D341Med (cell line): ENCODE results near the gene MAN2B2.

ENCODE experiments used
- DNase-seq: peaks from one replicate; pipeline ENCODE4 v3.0.0; 2012; ENCODE audit warnings: low spot score

MAN2B2 gene

GRCh38 chr4:6595897-6596537, 21.0 kb downstream of the MAN2B2 start:
- no peak for DNase-seq

GRCh38 chr4:6596948-6597347, 22.0 kb downstream of the MAN2B2 start:
- no peak for DNase-seq

- DNase-seq: no peak
Measured at GRCh38 chr4:6598127-6598526, 23.1 kb downstream of the MAN2B2 start.

- DNase-seq: no peak
Measured at GRCh38 chr4:6598641-6599040, 23.7 kb downstream of the MAN2B2 start.

- DNase-seq: no peak
Measured at GRCh38 chr4:6601661-6602250, 26.8 kb downstream of the MAN2B2 start.

DNA sequence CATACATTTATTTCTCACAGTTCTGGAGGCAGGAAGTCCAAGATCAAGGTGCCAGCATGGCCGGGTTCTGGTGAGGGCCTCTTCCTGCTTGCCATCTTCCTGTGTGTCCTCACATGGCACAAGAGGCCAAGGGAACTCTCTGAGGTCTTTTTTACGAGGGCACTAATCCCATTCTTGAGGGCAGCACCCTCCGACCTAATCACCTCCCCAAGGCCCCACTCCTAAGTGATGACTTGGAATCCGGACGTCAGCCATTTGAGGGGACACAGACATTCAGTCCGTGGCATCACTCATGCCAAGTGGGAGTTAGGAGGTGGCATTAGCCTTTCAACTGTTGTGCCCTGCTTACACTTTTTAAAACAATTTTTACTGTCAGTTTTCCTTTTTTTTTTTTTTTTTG, 27.3 kb downstream of the MAN2B2 start:
- DNase-seq: no peak

DNA sequence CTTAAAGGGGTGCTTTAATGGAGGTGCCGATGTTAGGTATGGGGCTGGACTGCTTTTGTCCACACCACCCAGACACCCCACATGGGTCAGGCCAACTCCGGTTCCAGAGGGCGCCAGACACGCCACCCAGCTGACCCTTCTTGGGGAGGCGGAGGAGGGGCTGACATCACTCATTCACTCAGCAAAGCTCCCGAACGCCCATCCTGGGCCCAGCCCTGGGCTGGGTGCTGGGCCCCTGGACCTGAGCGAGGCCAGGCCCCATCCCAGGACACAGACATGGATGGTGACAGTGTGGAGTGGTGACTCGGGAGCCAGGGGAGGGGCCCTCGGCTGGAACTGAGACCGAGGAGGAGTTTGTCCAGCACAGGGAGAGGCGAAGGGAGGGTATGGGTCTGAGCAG, 28.1 kb downstream of the MAN2B2 start:
- DNase-seq: no peak

- no peak for DNase-seq
Measured at GRCh38 chr4:6605114-6605513, 30.1 kb downstream of the MAN2B2 start.

- DNase-seq: no peak
Measured at GRCh38 chr4:6605605-6606004, 30.6 kb downstream of the MAN2B2 start.

DNA sequence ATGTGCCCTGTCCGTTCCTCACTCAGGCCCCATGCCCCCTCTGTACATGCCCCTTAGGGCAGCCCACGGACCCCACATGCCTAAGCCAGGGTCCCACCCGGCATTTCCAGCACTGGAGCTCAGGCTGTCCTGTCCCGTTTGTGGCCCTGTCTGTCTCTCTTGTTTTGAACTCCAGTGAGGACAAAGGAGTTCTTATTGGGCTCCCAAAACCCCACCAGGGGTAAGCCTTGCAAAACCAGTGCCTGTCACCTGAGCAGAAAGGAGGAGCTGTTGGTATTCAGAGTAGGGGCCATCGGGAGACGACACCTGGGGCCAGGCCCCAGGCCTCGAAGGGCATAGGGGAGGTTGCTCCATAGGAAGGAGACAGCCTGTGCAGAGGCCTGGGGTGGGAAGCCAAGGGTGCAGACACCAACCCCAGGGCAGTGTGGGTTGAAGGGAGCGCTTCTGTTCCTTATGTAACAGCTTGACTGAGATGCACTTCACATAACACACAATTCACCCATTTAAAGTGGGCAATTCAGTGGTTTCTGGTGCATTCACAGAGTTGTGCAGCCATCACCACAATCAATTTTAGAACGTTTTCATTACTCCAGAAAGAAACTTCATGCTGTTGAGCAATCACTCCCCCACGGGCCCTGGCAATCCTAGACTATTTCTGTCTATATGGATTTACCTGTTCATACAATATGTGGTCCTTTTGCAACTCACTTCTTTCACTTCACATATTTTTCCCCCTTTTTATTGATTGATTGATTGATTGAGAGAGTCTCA, 31.7 kb downstream of the MAN2B2 start:
- DNase-seq: no peak

DNA sequence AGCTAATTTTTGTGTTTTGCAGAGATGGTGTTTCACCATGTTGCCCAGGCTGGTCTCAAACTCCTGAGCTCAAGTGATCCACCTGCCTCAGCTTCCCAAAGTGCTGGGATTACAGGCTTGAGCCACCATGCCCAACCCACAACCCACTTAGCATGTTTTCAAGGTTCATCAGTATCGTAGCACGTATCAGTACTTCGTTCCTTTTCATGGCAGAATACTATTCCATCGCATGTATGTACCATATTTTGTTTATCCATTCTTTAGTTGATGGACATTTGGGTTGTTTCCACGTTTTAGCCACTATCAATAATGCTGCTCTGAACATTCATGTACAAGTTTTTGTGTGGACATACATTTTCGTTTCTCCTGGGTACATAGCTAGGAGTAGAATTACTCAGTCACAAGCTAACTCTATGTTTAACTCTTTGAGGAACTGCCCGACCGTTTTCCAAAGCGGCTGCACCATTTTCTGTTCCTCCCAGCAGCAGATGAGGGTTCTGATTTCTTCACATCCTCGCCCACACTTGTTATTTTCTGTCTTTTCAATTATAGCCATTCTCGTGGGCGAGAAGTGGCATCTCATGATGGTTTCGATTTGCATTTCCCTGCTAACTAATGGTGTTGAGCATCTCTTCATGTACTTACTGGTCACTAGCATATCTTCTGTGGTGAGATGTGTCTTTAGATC, 32.5 kb downstream of the MAN2B2 start:
- no peak for DNase-seq

DNA sequence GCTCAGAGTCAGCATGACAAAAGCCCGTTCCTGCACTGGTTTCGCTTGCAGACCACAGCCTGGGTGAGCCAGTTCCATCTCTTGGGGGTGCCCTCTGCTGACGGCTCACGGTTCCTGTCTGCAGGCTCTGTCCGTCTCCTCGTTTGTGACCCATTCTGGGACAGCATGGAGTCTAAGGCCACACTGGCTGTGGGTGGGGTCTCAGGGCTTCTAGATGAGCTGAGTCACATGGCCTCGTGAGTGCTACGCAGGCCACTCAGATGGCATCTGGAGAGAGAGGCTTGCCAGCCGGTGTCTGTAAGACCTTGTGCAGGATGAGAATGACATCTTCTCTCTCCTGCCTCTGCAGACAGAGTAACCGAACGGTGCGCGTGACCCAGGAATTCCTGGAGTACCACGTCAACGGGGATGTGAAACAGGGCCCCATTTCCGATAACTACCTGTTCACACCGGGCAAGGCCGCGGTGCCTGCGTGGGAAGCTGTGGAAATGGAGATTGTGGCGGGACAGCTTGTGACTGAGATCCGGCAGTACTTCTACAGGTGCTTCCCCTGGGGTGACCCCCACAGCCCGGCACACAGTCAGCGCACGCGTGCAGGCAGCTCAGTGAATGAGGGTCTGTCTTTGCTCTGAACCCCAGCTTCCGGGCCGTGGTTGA, 33.9 kb downstream of the MAN2B2 start:
- DNase-seq: no peak

- DNase-seq: no peak
Measured at GRCh38 chr4:6609415-6610079, 34.6 kb downstream of the MAN2B2 start.

DNA sequence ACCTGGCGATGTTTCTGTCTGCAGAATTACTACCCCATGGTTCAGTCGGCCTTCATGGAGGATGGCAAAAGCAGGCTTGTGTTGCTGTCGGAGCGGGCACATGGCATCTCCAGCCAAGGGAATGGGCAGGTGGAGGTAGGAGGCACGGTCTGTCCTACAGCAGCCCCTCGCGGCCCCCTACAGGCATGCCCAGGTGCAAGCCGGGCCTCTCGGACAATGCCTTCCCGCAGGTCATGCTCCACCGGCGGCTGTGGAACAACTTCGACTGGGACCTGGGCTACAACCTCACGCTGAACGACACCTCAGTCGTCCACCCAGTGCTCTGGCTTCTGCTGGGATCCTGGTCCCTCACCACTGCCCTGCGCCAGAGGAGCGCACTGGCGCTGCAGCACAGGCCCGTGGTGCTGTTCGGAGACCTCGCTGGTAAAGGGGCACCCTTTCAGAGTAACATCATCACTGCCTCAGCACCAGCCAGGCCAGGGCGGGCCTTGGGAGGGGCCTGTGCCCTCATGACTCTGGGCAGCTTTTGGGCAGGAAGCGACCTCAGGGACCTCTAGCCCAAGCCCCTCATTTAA, 36.0 kb downstream of the MAN2B2 start:
- DNase-seq: peak; percentile 23

DNA sequence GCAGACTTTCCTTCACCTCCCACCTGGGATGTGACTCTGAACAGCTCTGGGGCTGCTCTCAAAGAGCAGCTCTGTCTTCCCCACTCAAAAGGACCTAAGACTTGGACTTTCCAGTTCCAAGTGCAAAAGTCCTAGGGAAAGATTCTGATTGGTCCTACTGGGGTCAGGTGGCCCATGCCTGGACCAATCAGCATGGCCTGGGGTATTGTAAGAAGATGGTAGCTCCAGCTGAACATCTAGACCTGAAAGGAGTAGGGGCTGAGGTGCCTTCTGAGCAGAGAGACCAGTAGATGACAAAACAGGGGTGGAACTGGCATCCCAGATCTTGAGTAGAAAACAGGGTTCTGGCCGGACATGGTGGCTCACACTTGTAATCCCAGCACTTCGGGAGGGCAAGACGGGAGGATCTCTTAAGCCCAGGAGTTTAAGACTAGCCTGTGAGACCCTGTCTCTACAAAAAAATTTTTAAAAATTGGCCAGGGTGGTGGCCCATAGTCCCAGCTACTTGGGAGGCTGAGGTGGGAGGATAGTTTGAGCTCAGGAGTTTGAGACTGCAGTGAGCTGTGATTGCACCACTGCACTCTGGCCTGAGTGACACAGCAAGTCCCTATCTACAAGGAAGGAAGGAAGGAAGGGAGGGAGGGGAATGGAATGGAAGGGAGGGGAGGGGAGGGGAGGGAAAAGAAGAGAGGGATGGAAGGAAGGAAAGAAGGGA, 38.1 kb downstream of the MAN2B2 start:
- DNase-seq: no peak

DNA sequence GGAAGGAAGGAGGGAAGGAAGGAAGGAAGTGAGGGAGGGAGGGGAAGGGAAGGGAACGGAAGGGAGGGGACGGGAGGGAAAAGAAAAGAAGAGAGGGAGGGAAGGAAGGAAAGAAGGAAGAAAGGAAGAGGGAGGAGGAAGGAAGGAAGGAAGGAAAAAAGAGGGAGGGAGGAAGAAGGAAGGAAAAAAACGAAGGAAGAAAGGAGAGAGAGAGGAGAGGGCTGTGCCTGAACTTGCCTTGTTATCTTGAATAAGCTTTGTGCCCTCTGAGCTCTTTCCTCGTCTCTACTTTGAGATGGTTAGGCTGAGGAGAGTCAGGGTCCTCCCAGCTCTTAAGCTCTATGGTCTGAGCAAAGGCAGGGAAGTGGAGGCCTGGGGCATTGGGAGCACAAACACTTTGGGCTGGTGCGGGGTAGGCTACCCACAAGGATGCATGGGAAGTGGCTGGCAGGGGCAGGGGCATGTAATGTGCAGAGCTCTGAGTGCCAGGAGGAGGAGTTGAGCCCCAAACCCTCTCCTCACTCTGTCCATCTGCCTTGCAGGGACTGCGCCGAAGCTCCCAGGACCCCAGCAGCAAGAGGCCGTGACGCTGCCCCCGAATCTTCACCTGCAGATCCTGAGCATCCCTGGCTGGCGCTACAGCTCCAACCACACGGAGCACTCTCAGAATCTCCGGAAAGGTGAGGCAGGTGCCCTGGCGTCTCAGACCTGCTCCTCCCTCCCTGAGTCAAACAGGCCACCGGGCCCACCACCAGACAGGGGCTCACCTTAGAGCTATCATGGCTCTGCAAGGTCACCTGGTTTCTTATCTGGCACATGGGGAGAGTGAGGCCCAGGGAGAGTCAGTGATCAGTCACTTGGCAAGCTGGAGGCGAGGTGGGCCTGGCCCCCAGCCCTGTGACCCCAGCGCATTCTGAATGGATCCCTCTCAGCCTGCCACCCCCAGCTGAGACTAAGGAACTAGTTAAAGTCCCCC, 39.0 kb downstream of the MAN2B2 start:
- DNase-seq: no peak

DNA sequence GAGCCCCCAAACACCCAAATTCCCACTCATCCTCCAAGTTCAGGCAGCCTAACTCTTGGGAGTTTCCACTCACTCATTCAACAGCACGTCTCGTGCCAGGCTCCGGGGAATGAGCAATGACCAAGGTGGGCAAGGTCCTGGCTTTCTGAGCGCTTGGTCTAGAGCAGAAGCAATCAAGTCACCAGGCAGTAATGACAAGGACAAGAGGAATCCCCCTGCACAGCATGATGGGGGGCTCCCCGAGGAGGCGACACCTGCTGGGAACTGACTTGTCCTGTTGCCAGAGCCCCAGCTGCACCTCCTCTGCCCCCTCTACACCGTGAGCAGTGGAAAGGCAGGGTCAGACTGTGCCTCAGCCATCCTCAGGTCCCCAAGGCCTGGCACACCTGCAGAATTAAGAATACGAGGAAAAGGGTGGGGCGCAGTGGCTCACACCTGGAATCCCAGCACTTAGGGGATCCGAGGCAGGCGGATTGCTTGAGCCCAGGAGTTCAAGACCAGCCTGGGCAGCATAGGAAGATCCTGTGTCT, 39.8 kb downstream of the MAN2B2 start:
- DNase-seq: no peak

DNA sequence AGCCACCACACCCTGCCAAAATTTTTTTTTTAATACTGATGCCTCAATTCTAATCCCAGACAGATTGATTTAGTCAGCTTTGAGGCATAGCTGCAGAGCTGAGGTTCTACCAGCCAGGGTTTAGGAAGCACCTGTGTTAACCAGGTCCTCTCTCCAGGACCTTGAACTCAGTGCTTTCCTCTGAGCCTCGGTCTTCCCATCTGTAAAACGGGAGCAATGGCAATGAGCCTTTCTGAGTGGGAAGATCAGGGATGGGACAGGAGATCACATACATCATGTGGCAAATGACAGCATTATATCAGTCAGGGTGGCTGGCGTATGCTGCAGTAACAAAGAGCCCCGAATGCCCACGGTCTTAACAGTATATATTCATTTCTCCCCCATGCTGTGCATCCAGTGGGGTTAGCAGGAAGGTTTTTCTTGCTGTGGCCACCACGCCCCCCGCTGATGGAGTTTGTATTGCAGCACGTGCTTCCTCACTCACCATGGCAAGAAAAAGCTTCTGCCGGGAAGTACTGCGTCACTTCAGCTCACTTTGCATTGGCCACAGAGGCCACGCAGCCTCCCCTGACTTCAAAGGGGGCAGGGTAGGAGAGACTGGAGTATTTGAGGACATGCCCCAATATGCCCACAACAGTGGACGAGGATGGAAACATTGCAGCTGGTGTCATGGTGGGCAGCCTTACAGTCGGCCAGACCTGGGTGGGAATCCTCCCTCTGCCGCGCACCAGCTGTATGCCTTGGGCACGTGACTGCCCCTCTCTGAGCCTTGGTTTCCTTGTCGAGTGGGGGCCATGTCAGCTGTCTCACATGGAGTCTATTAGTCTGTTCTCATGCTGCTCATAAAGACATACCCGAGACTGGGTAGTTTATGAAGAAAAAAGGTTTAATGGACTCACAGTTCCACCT, 41.4 kb downstream of the MAN2B2 start:
- no peak for DNase-seq
